Caco-2 (cell line): ENCODE results near the gene TUBGCP6. TPM values are rescaled to one million over a fixed set of nuclear protein-coding genes. Genes with fewer than 3 reads are reported as not detected.

Experiments
- BruUV-seq: library from RNA; stranded (reverse); fragments of 400-500 nt; replicated peaks from 2 replicates; lab custom pipeline; 2021; lab: Mats Ljungman, UMichigan
- CTCF ChIA-PET: fragments of 300-600 bp; sonication (Branson Sonifier 250); formaldehyde crosslinking; loops from one replicate; lab custom pipeline; 2022; ENCODE audit warnings: antibody characterized with exemption; lab: Charles Lee
- POLR2A ChIA-PET: fragments of 300-600 bp; sonication (Branson Sonifier 250); formaldehyde crosslinking; loops from one replicate; lab custom pipeline; 2022; ENCODE audit warnings: antibody characterized with exemption; lab: Charles Lee
- DNase-seq, 2 experiments: peaks; one replicate each; pipeline versions ENCODE4 v3.0.0 to v3.0.0-alpha.2; 2020 to 2022
- H3K27me3 ChIP-seq: replicated peaks from 2 replicates; pipeline ENCODE4 v1.6.0; 2011; ENCODE audit warnings: low read length; ENCODE audit not compliant: control insufficient read depth, insufficient read depth
- H3K36me3 ChIP-seq: 2 replicates; pipeline ENCODE4 v1.5.1; 2011; ENCODE audit warnings: low read length; ENCODE audit not compliant: control insufficient read depth, insufficient read depth
- H3K4me1 ChIP-seq: fragments of 250-450 bp; sonication (Bioruptor Pico); 2 replicates; pipeline ENCODE4 v1.5.1; 2020; ENCODE audit warnings: mild to moderate bottlenecking
- H3K4me3 ChIP-seq: 2 replicates; pipeline ENCODE4 v1.5.1; 2011; ENCODE audit warnings: low read depth, mild to moderate bottlenecking, control low read depth, low read length
- H3K9me3 ChIP-seq: fragments of 250-450 bp; sonication (Bioruptor Pico); 2 replicates; pipeline ENCODE4 v1.5.1; 2020; ENCODE audit warnings: mild to moderate bottlenecking, moderate library complexity
- H3K27ac Mint-ChIP-seq: one replicate; pipeline ENCODE4 v1.8.0; 2022; ENCODE audit warnings: mixed read lengths; ENCODE audit not compliant: unreplicated experiment
- H3K27me3 Mint-ChIP-seq: one replicate; pipeline ENCODE4 v1.8.0; 2022; ENCODE audit warnings: mixed read lengths; ENCODE audit not compliant: insufficient read depth, unreplicated experiment
- H3K36me3 Mint-ChIP-seq: one replicate; pipeline ENCODE4 v1.8.0; 2022; ENCODE audit warnings: mild to moderate bottlenecking, mixed read lengths; ENCODE audit not compliant: insufficient read depth, unreplicated experiment
- H3K4me1 Mint-ChIP-seq: one replicate; pipeline ENCODE4 v1.8.0; 2022; ENCODE audit warnings: low read depth, mixed read lengths; ENCODE audit not compliant: unreplicated experiment
- H3K4me3 Mint-ChIP-seq: one replicate; pipeline ENCODE4 v1.8.0; 2022; ENCODE audit warnings: mild to moderate bottlenecking, moderate library complexity, mixed read lengths; ENCODE audit not compliant: unreplicated experiment
- H3K9me3 Mint-ChIP-seq: one replicate; pipeline ENCODE4 v1.8.0; 2022; ENCODE audit warnings: mixed read lengths; ENCODE audit not compliant: unreplicated experiment
- intact Hi-C: fragments of 100-400 bp; cut with micrococcal nuclease; formaldehyde crosslinking; loops from one replicate; pipeline ENCODE4 v1.10.0; 2022; ENCODE audit not compliant: unreplicated experiment
- total RNA-seq: library from RNA; stranded (reverse); gene quantifications from 2 replicates; pipeline ENCODE4 v1.2.3, GENCODE V29; 2022
- TF ChIP-seq, protein P1 (sequence below), 2 experiments: fragments of 200-600 bp in 1 of 2; IDR thresholded peaks; 1 replicate in 1 of 2; 2 replicates in 1 of 2; pipeline versions ENCODE4 v1.5.1 to v1.8.0; 2011 to 2022; ENCODE audit warnings: antibody characterized with exemption in 1 of 2, control low read depth in 1 of 2, inconsistent platforms in 1 of 2, low read depth in 1 of 2, low read length in 1 of 2, mild to moderate bottlenecking in 1 of 2, moderate library complexity in 1 of 2; ENCODE audit not compliant: insufficient read depth in 1 of 2, severe bottlenecking in 1 of 2, unreplicated experiment in 1 of 2

The TUBGCP6 gene
- total RNA-seq, 1 experiment from 2014 or later = 29.3 TPM

DNA sequence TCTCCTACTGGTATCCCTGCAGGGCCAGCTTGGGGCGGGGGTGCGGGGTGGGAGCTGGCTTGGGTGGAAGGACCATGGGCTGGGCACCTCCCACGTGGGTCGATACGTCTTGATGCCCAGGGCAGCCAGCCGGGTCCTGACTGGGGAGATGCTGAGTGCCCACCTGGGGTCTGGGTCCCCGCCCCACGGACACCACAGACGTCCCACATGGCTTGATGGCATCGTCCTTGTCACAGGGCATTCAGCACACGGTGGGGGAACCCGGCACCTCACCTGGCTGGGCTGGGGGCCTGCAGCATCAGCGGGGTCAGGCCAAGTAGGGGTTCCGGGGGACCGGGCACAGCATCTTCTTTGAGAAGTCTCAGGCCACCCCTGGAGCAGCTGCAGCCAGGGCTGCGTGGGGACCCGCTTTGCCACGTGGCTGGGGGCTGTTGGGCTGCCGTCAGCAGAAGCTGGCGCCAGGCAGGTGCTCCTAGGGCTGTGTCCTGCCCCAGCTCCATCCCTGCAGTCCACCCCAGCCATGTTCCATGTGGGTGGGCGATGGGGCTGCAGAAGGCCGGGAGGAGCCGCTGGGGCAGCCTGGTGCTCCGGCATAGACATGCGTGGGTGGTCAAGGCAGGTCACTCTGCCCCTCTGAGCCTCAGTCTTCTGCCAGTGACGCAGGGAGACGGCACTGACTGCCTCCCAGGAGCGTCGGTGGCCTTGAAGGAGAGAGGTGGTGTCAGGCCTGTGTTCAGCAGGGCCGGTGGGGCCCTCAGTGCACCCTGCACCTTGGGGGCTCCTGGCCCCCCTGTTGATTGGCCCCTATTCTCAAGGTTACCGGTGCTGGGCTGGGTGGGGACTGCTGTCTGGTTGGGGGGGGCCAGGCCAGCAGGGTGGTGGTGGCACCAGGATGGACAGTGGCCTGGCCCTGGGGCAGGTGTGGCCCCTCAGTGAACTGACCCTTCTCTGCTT lies 35.6 kb downstream of the TUBGCP6 start:
- no peaks in the 10 kb centered on the region for H3K9me3 ChIP-seq
- Mint-ChIP-seq H3K27me3 (no peaks in the 10 kb centered on the region), H3K4me3 (no peak overlapping the region), H3K36me3 (peaks cover 62% of the 10 kb centered on the region), H3K4me1 (peaks cover 13% of the 10 kb centered on the region), H3K9me3 (no peaks in the 10 kb centered on the region), H3K27ac (peak overlapping the region; percentile 55)
- no peaks in the 10 kb centered on the region for H3K4me1 ChIP-seq
- no peak overlapping the region for H3K4me3 ChIP-seq
- no TSS peak for BruUV-seq
- intact Hi-C loops = no loop called here
- POLR2A ChIA-PET = no interaction called here
- H3K36me3 ChIP-seq = no peaks in the 10 kb centered on the region; the same call in 1 of the 2 replicates
- TF ChIP-seq, protein P1, sequence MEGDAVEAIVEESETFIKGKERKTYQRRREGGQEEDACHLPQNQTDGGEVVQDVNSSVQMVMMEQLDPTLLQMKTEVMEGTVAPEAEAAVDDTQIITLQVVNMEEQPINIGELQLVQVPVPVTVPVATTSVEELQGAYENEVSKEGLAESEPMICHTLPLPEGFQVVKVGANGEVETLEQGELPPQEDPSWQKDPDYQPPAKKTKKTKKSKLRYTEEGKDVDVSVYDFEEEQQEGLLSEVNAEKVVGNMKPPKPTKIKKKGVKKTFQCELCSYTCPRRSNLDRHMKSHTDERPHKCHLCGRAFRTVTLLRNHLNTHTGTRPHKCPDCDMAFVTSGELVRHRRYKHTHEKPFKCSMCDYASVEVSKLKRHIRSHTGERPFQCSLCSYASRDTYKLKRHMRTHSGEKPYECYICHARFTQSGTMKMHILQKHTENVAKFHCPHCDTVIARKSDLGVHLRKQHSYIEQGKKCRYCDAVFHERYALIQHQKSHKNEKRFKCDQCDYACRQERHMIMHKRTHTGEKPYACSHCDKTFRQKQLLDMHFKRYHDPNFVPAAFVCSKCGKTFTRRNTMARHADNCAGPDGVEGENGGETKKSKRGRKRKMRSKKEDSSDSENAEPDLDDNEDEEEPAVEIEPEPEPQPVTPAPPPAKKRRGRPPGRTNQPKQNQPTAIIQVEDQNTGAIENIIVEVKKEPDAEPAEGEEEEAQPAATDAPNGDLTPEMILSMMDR (IDR thresholded peaks at IDR 0.05; ENCODE audit: insufficient read depth in 1 of 2, low read depth in 1 of 2, low read length in 1 of 2, severe bottlenecking in 1 of 2, unreplicated experiment in 1 of 2) = no peak
- no peaks in the 10 kb centered on the region for H3K27me3 ChIP-seq
- DNase-seq = no peak
- CTCF ChIA-PET = interaction anchor here (0.7 kb wide), 1 partner anchor 132 kb away, joined by 4 read pairs; no protein-coding TSS in a partner anchor

DNA sequence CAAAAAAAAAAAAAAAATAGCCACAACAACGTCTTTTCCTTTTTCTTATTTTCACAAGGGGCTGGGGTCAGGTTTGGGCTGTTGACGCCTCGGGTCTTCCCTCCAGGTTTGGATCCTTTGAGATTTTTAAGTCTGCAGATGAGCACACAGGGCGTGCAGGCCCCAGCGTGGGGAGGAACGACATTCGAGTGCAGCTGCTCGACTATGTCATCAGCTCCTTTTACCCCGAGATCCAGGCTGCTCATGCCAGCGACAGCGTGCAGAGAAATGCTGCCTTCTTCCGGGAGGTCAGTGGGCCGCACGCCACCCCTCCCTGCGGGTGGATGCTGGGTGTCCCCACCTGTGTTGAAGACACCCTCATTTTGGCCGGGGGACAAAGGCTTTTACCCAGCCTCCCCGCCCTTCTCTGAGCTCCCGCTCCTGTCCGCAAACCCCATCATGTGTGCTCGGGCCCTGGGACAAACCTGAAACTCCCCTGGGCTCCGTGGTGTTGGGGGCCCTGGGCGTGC lies 36.3 kb downstream of the TUBGCP6 start:
- Histone ChIP-seq H3K9me3 (no peaks in the 10 kb centered on the region), H3K4me1 (no peaks in the 10 kb centered on the region), H3K4me3 (no peak overlapping the region), H3K27me3 (no peaks in the 10 kb centered on the region), H3K36me3 (no peaks in the 10 kb centered on the region; the same call in 1 of the 2 replicates)
- TF ChIP-seq, protein P1 (IDR thresholded peaks at IDR 0.05; ENCODE audit: insufficient read depth in 1 of 2, low read depth in 1 of 2, low read length in 1 of 2, severe bottlenecking in 1 of 2, unreplicated experiment in 1 of 2) = no peak
- no peaks in the 10 kb centered on the region for H3K27me3 Mint-ChIP-seq
- no peak overlapping the region for H3K27ac Mint-ChIP-seq
- no peak for DNase-seq
- no peaks in the 10 kb centered on the region for H3K9me3 Mint-ChIP-seq
- intact Hi-C loops = no loop called here
- peaks cover 55% of the 10 kb centered on the region for H3K36me3 Mint-ChIP-seq
- CTCF ChIA-PET = interaction anchor here (0.7 kb wide), 1 partner anchor 132 kb away, joined by 4 read pairs; no protein-coding TSS in a partner anchor
- BruUV-seq = no TSS peak
- no peak overlapping the region for H3K4me3 Mint-ChIP-seq
- peaks cover 13% of the 10 kb centered on the region for H3K4me1 Mint-ChIP-seq
- POLR2A ChIA-PET = no interaction called here

DNA sequence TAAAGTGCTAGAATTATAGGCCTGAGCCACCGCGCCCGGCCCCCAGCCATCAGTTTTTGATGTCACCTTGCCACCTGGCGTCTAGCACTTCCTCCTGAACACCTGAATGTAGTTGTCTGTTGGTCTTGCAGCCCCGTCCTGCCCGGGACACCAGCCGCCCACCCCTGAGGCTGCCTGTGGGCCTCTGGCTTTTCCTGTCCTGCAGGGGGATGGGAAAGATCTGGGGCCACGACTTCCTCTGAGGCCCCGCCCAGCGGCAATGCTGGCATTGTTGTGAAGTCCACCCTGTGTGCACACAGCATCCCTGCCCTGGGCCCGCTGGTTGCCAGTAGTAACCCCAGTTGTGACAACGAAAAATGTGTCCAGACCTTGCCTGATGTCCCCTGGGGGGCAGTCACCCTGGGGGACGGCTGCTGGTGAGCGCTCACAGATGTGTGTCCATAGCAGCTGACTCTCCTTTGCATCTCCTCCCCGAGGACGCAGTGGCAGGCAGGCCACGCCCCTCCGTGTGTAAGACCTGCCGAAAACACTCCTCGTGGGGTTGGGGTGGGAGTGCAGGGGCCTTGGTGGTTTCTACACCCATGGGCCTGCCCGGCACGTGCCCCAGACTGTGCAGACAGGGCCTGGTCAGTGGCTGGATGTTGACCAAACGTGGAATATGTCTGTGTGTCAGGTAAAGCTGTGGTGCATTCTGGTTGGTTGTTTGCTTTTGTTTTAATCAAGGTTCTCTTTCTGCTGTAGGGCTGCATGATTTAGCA lies 37.3 kb downstream of the TUBGCP6 start:
- Mint-ChIP-seq H3K4me3 (no peak overlapping the region), H3K36me3 (peaks cover 47% of the 10 kb centered on the region), H3K9me3 (no peaks in the 10 kb centered on the region), H3K27me3 (no peaks in the 10 kb centered on the region), H3K4me1 (peaks cover 13% of the 10 kb centered on the region), H3K27ac (no peak overlapping the region)
- POLR2A ChIA-PET = no interaction called here
- Histone ChIP-seq H3K4me1 (no peaks in the 10 kb centered on the region; the same call in 1 of the 2 replicates), H3K27me3 (no peaks in the 10 kb centered on the region), H3K36me3 (no peaks in the 10 kb centered on the region; the same call in 1 of the 2 replicates), H3K4me3 (no peak overlapping the region), H3K9me3 (no peaks in the 10 kb centered on the region)
- intact Hi-C loops = no loop called here
- no peak for DNase-seq
- BruUV-seq = no TSS peak
- TF ChIP-seq, protein P1 (IDR thresholded peaks at IDR 0.05; ENCODE audit: insufficient read depth in 1 of 2, low read depth in 1 of 2, low read length in 1 of 2, severe bottlenecking in 1 of 2, unreplicated experiment in 1 of 2) = no peak
- CTCF ChIA-PET = interaction anchor here (0.6 kb wide), 1 partner anchor 48 kb away, joined by 3 read pairs; no protein-coding TSS in a partner anchor
